ENCODE results near the gene ZNF470. TPM values are rescaled to one million over a fixed set of nuclear protein-coding genes. Genes with fewer than 3 reads are reported as not detected.

The ZNF470 gene
- total RNA-seq, 2 donors from 2014 or later: 1.8 to 2.5 TPM

DNA sequence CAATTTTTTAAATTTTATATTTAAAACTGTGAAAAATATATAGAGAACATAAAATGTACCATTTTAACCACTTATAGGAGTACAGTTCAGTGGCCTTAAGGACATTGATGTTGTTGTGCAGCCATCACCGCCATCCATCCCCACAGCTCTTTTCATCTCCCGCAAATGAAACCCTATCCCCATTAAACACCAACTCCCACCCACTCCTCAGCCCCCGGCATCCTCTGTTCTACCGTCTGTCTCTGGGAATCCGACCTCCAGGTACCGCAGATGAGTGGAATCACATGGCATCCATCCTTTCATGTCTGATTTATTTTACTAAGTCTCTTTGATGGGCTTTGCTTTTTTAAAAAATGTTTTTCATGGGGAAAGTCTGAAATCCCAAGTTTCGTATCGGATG lies 51.9 kb downstream of the ZNF470 start:
- no peak overlapping the region for H3K9ac ChIP-seq (ENCODE audit: low read depth in 2 of 2, low read length in 2 of 2)
- intact Hi-C loops (cut with DNase I): no loop called here
- H3K4me3 ChIP-seq: no peak overlapping the region
- TF ChIP-seq, protein P1, sequence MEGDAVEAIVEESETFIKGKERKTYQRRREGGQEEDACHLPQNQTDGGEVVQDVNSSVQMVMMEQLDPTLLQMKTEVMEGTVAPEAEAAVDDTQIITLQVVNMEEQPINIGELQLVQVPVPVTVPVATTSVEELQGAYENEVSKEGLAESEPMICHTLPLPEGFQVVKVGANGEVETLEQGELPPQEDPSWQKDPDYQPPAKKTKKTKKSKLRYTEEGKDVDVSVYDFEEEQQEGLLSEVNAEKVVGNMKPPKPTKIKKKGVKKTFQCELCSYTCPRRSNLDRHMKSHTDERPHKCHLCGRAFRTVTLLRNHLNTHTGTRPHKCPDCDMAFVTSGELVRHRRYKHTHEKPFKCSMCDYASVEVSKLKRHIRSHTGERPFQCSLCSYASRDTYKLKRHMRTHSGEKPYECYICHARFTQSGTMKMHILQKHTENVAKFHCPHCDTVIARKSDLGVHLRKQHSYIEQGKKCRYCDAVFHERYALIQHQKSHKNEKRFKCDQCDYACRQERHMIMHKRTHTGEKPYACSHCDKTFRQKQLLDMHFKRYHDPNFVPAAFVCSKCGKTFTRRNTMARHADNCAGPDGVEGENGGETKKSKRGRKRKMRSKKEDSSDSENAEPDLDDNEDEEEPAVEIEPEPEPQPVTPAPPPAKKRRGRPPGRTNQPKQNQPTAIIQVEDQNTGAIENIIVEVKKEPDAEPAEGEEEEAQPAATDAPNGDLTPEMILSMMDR (IDR thresholded peaks at IDR 0.05): no peak
- H3K36me3 ChIP-seq: no peaks in the 10 kb centered on the region
- no peak overlapping the region for H3K27ac ChIP-seq
- H3K9me3 ChIP-seq: peaks cover 9% of the 10 kb centered on the region
- no peaks in the 10 kb centered on the region for H3K4me1 ChIP-seq
- no peak for DNase-seq
- H3K27me3 ChIP-seq: no peaks in the 10 kb centered on the region

DNA sequence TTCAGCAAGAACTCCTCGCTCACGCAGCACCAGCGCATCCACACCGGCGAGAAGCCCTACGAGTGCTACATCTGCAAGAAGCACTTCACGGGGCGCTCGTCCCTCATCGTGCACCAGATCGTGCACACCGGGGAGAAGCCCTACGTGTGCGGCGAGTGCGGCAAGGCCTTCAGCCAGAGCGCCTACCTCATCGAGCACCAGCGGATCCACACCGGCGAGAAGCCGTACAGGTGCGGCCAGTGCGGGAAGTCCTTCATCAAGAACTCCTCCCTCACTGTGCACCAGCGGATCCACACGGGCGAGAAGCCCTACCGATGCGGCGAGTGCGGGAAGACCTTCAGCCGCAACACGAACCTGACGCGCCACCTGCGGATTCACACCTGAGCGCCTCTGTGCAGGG lies 55.1 kb downstream of the ZNF470 start:
- H3K36me3 ChIP-seq: no peaks in the 10 kb centered on the region
- no peak for DNase-seq
- no peak overlapping the region for H3K4me3 ChIP-seq
- no peaks in the 10 kb centered on the region for H3K27me3 ChIP-seq
- no peak overlapping the region for H3K9ac ChIP-seq (ENCODE audit: low read depth in 2 of 2, low read length in 2 of 2)
- no peaks in the 10 kb centered on the region for H3K4me1 ChIP-seq
- TF ChIP-seq, protein P1 (IDR thresholded peaks at IDR 0.05): no peak
- intact Hi-C loops (cut with DNase I): no loop called here
- H3K27ac ChIP-seq: no peak overlapping the region
- H3K9me3 ChIP-seq: no peaks in the 10 kb centered on the region

DNA sequence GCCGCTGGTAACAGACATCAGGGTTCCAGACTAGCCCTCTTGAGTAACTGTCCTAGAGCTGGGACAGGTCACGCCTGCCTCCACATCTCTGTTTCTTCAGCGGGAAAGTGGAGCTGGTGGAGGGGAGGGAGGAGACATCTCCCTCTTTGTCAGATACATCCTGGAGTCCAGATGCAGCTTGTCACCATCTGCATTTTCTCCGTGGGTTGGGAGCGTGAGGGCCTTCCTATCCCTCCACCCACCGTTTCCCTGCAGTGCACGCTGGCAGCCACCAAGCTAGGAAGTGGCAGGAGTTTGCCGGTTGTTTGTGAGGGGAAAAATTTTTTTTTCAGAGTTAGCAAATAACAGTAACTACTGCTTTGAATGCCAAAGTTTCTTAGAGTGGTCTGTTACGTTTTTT lies 55.7 kb downstream of the ZNF470 start:
- H3K27ac ChIP-seq: no peak overlapping the region
- H3K36me3 ChIP-seq: no peaks in the 10 kb centered on the region
- H3K9me3 ChIP-seq: no peaks in the 10 kb centered on the region
- no peak overlapping the region for H3K9ac ChIP-seq (ENCODE audit: low read depth in 2 of 2, low read length in 2 of 2)
- H3K4me1 ChIP-seq: no peaks in the 10 kb centered on the region
- intact Hi-C loops (cut with DNase I): no loop called here
- H3K4me3 ChIP-seq: no peak overlapping the region
- no peaks in the 10 kb centered on the region for H3K27me3 ChIP-seq
- DNase-seq: no peak
- TF ChIP-seq, protein P1 (IDR thresholded peaks at IDR 0.05): no peak

DNA sequence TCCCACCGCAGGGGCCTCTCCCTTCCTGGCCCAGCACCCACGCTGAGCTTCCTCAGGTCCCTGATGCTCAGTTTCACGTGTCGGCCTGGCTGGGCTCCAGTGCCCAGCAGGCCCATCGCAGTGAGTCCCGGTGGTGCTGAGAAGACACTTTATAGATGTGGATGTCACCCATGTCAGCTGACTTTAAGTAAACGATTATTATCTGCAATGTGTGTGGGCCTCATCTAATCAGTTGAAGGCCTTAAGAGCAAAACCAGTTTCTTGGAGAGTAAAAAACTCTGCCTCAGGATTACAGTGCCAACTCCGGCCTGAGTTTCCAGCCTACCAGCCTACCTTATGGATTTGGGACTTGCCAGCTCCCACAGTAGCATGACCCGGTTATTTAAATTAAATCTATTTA lies 58.4 kb downstream of the ZNF470 start:
- no peaks in the 10 kb centered on the region for H3K4me1 ChIP-seq
- intact Hi-C loops (cut with DNase I): no loop called here
- H3K9ac ChIP-seq (ENCODE audit: low read depth in 2 of 2, low read length in 2 of 2): no peak overlapping the region
- no peaks in the 10 kb centered on the region for H3K27me3 ChIP-seq
- TF ChIP-seq, protein P1 (IDR thresholded peaks at IDR 0.05): no peak
- no peaks in the 10 kb centered on the region for H3K36me3 ChIP-seq
- H3K4me3 ChIP-seq: no peak overlapping the region
- H3K27ac ChIP-seq: no peak overlapping the region
- no peak for DNase-seq
- no peaks in the 10 kb centered on the region for H3K9me3 ChIP-seq

DNA sequence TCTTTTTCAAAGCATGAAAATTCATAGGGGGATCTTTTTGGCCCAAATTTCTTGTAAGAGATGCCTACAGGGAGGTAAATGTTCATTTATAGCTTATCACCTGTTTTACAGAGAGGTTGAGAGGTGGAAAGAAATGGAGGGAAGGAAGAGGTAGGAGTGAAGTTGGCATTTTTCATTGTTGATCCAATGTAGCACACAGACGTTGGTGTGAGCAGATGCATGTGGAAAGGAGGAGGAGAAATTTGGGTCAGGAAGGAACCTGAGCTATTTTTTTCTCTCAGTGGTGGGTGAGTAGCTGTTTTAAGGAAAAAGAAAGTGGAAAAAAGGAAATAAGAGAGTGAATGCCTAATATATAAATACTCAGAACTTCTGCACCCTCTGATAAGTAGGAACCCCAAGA lies 65.8 kb downstream of the ZNF470 start:
- no peaks in the 10 kb centered on the region for H3K9me3 ChIP-seq
- TF ChIP-seq, protein P1 (IDR thresholded peaks at IDR 0.05): no peak
- no peak overlapping the region for H3K27ac ChIP-seq
- no peak overlapping the region for H3K9ac ChIP-seq (ENCODE audit: low read depth in 2 of 2, low read length in 2 of 2)
- no peaks in the 10 kb centered on the region for H3K27me3 ChIP-seq
- no peaks in the 10 kb centered on the region for H3K4me1 ChIP-seq
- intact Hi-C loops (cut with DNase I): no loop called here
- no peak overlapping the region for H3K4me3 ChIP-seq
- DNase-seq: no peak
- no peaks in the 10 kb centered on the region for H3K36me3 ChIP-seq
